ENCODE measurements around the gene ALPI.

- TF ChIP-seq POLR2A (IDR thresholded peaks at IDR 0.05; ENCODE audit: low read depth, low read length) (no peak), TAF1 (IDR thresholded peaks at IDR 0.05; ENCODE audit: borderline replicate concordance, low read depth, low read length) (no peak)
Measured at GRCh38 chr2:232479341-232480200, 23.6 kb downstream of the ALPI start.
